Epithelial cell of proximal tubule (primary cell): ENCODE measurements around the gene CDKN2AIP. TPM values are rescaled to one million over a fixed set of nuclear protein-coding genes. Genes with fewer than 3 reads are reported as not detected.

ENCODE experiments used
- DNase-seq: peaks from one replicate; pipeline ENCODE4 v3.0.0-alpha.2; 2011; ENCODE audit warnings: low read depth
- H3K4me3 ChIP-seq: 2 replicates; pipeline ENCODE4 v1.5.1; 2011; ENCODE audit warnings: low read depth, mild to moderate bottlenecking, low read length
- CTCF ChIP-seq: conservative IDR thresholded peaks from 2 replicates; pipeline ENCODE4 v1.5.1; 2012; ENCODE audit warnings: low read depth, mild to moderate bottlenecking, low read length
- total RNA-seq: library from RNA; depleted of rRNA; stranded (reverse); fragments of >200 nt; gene quantifications from 2 replicates; pipeline ENCODE4 v1.2.3, GENCODE V29; 2015

The CDKN2AIP gene
- total RNA-seq, 1 donor from 2014 or later, result 25.5 TPM

GRCh38 chr4:183467246-183467645, 22.8 kb downstream of the CDKN2AIP start:
- H3K4me3 ChIP-seq, result no peak overlapping the region
- no peak for DNase-seq
- TF ChIP-seq CTCF, result no peak

- TF ChIP-seq CTCF, result no peak
These were observed 24.0 kb downstream of the CDKN2AIP start for GRCh38 chr4:183468210-183469095.

GRCh38 chr4:183469285-183469684, 24.8 kb downstream of the CDKN2AIP start:
- no peak for DNase-seq
- no peak for TF ChIP-seq CTCF
- no peak overlapping the region for H3K4me3 ChIP-seq

More at GRCh38 chr4:183468210-183469095, 24.0 kb downstream of the CDKN2AIP start:
- DNase-seq, result peak; percentile 70
- no peak overlapping the region for H3K4me3 ChIP-seq

- no peak for TF ChIP-seq CTCF
- H3K4me3 ChIP-seq, result no peak overlapping the region
- DNase-seq, result no peak
These were observed 25.5 kb downstream of the CDKN2AIP start for GRCh38 chr4:183469936-183470335.

GRCh38 chr4:183470821-183471220, 26.4 kb downstream of the CDKN2AIP start:
- no peak for DNase-seq
- H3K4me3 ChIP-seq, result no peak overlapping the region
- no peak for TF ChIP-seq CTCF

GRCh38 chr4:183471946-183472708, 27.7 kb downstream of the CDKN2AIP start:
- no peak for DNase-seq
- peak; percentile 90 for TF ChIP-seq CTCF

More at GRCh38 chr4:183471946-183472708, 27.7 kb downstream of the CDKN2AIP start:
- H3K4me3 ChIP-seq, result no peak overlapping the region
